Thymus (tissue), 11 donors: Measurements from ENCODE around the gene CHST2. TPM values are rescaled to one million over a fixed set of nuclear protein-coding genes. Genes with fewer than 3 reads are reported as not detected.

Experiments
- DNase-seq, 9 donors: peaks; one replicate each; pipeline ENCODE4 v3.0.0-alpha.2; 2013; ENCODE audit warnings: low spot score in 9 of 9, low read depth in 6 of 9, missing footprints in 1 of 9
- H3K27ac ChIP-seq, 2 donors: one replicate each; pipeline ENCODE4 v1.5.1; 2013; ENCODE audit warnings: control low read depth in 1 of 2, low read depth in 1 of 2, low read length in 1 of 2, mild to moderate bottlenecking in 1 of 2, moderate library complexity in 1 of 2
- H3K27me3 ChIP-seq, 2 donors: one replicate each; pipeline ENCODE4 v1.5.1; 2013; ENCODE audit warnings: low read length in 1 of 2; ENCODE audit not compliant: control insufficient read depth in 2 of 2, insufficient read depth in 1 of 2
- H3K36me3 ChIP-seq, 2 donors: one replicate each; pipeline ENCODE4 v1.5.1; 2013; ENCODE audit warnings: low read length in 1 of 2, mild to moderate bottlenecking in 1 of 2, moderate library complexity in 1 of 2; ENCODE audit not compliant: control insufficient read depth in 2 of 2, insufficient read depth in 2 of 2
- H3K4me1 ChIP-seq, 2 donors: one replicate each; pipeline ENCODE4 v1.5.1; 2013; ENCODE audit warnings: low read length in 2 of 2; ENCODE audit not compliant: control insufficient read depth in 2 of 2, insufficient read depth in 2 of 2
- H3K4me3 ChIP-seq, 2 donors: one replicate each; pipeline ENCODE4 v1.5.1; 2013; ENCODE audit warnings: low read length in 2 of 2, control low read depth in 1 of 2, mild to moderate bottlenecking in 1 of 2
- H3K9me3 ChIP-seq, 2 donors: one replicate each; pipeline ENCODE4 v1.5.1; 2013; ENCODE audit warnings: low read length in 1 of 2, mild to moderate bottlenecking in 1 of 2; ENCODE audit not compliant: control insufficient read depth in 2 of 2, insufficient read depth in 1 of 2
- WGBS: extraction: QIAGEN DNeasy Blood & Tissue Kit; methylation state at CpG from one replicate; pipeline ENCODE4 v1.1.7; 2013; 5-methylcytosine and 5-hydroxymethylcytosine counted together
- polyA plus RNA-seq: library from polyadenylated mRNA; stranded (reverse); fragments of 200-250 nt; gene quantifications from one replicate; pipeline ENCODE4 v1.2.3, GENCODE V29; 2013
- total RNA-seq: library from RNA; stranded (reverse); fragments of 120-200 nt; gene quantifications from one replicate; pipeline ENCODE4 v1.2.4, GENCODE V29; 2013
- donor health status: healthy.

The CHST2 gene
- total and polyA plus RNA-seq, 2 donors, result 15.6 to 16.5 TPM

GRCh38 chr3:143080196-143080595 is 39.4 kb upstream of the CHST2 start:
- Histone ChIP-seq H3K4me3 (no peak overlapping the region), H3K27me3 (no peaks in the 10 kb centered on the region), H3K9me3 (no peaks in the 10 kb centered on the region), H3K27ac (no peak overlapping the region), H3K4me1 (peaks cover 0 to 4% of the 10 kb centered on the region in 2 donors), H3K36me3 (no peaks in the 10 kb centered on the region)
- no peak for DNase-seq
- 95% methylated on average over 5 of the region's 5 CpGs for WGBS

GRCh38 chr3:143081365-143081764 is 38.2 kb upstream of the CHST2 start:
- DNase-seq, result no peak
- Histone ChIP-seq H3K9me3 (no peaks in the 10 kb centered on the region), H3K36me3 (no peaks in the 10 kb centered on the region), H3K4me3 (no peak overlapping the region), H3K4me1 (peaks cover 0 to 4% of the 10 kb centered on the region in 2 donors), H3K27me3 (no peaks in the 10 kb centered on the region), H3K27ac (no peak overlapping the region)
- 99% methylated on average over 1 of the region's 1 CpG for WGBS

- Histone ChIP-seq H3K4me3 (no peak overlapping the region), H3K36me3 (no peaks in the 10 kb centered on the region), H3K27me3 (no peaks in the 10 kb centered on the region), H3K9me3 (no peaks in the 10 kb centered on the region), H3K27ac (peak overlapping the region in 1 of 2 donors; percentile 13), H3K4me1 (peaks cover 0 to 2% of the 10 kb centered on the region in 2 donors)
- DNase-seq, result no peak
- WGBS, result 86% methylated on average over 19 of the region's 19 CpGs
Observed at GRCh38 chr3:143081844-143082778, 37.5 kb upstream of the CHST2 start.

- H3K27me3 ChIP-seq, result no peaks in the 10 kb centered on the region
- no peak overlapping the region for H3K4me3 ChIP-seq
- 86% methylated on average over 3 of the region's 3 CpGs for WGBS
- DNase-seq, result no peak
- no peaks in the 10 kb centered on the region for H3K4me1 ChIP-seq
- H3K9me3 ChIP-seq, result no peaks in the 10 kb centered on the region
- no peaks in the 10 kb centered on the region for H3K36me3 ChIP-seq
- no peak overlapping the region for H3K27ac ChIP-seq
Observed at GRCh38 chr3:143083781-143084180, 35.8 kb upstream of the CHST2 start.

- Histone ChIP-seq H3K9me3 (no peaks in the 10 kb centered on the region), H3K27me3 (no peaks in the 10 kb centered on the region), H3K36me3 (no peaks in the 10 kb centered on the region), H3K4me1 (no peaks in the 10 kb centered on the region), H3K4me3 (no peak overlapping the region), H3K27ac (no peak overlapping the region)
- 91% methylated on average over 17 of the region's 17 CpGs for WGBS
- DNase-seq, result no peak
Observed at GRCh38 chr3:143084856-143085731, 34.5 kb upstream of the CHST2 start.

- 97% methylated on average over 1 of the region's 1 CpG for WGBS
- Histone ChIP-seq H3K4me1 (no peaks in the 10 kb centered on the region), H3K9me3 (no peaks in the 10 kb centered on the region), H3K27ac (no peak overlapping the region), H3K36me3 (no peaks in the 10 kb centered on the region), H3K4me3 (no peak overlapping the region), H3K27me3 (no peaks in the 10 kb centered on the region)
- no peak for DNase-seq
Observed at GRCh38 chr3:143088835-143089234, 30.7 kb upstream of the CHST2 start.

- H3K27me3 ChIP-seq, result no peaks in the 10 kb centered on the region
- H3K9me3 ChIP-seq, result peaks cover 0 to under 1% of the 10 kb centered on the region in 2 donors
- no peak overlapping the region for H3K27ac ChIP-seq
- H3K4me1 ChIP-seq, result no peaks in the 10 kb centered on the region
- DNase-seq, result no peak
- H3K36me3 ChIP-seq, result no peaks in the 10 kb centered on the region
- H3K4me3 ChIP-seq, result no peak overlapping the region
- 99% methylated on average over 4 of the region's 4 CpGs for WGBS
Observed at GRCh38 chr3:143089965-143090364, 29.6 kb upstream of the CHST2 start.

- H3K27me3 ChIP-seq, result no peaks in the 10 kb centered on the region
- no peak overlapping the region for H3K4me3 ChIP-seq
- no peak for DNase-seq
- WGBS, result 83% methylated on average over 5 of the region's 5 CpGs
- no peak overlapping the region for H3K27ac ChIP-seq
- peaks cover 0 to 5% of the 10 kb centered on the region in 2 donors for H3K9me3 ChIP-seq
- no peaks in the 10 kb centered on the region for H3K4me1 ChIP-seq
- no peaks in the 10 kb centered on the region for H3K36me3 ChIP-seq
Observed at GRCh38 chr3:143090486-143090885, 29.1 kb upstream of the CHST2 start.
